Glomerular endothelial cell (primary cell): ENCODE measurements around the gene DOK6. TPM values are rescaled to one million over a fixed set of nuclear protein-coding genes. Genes with fewer than 3 reads are reported as not detected.

Source experiments
- DNase-seq: peaks from one replicate; pipeline ENCODE4 v3.0.0-alpha.2; 2011; ENCODE audit warnings: low read depth, low spot score; ENCODE audit errors: extremely low read depth
- total RNA-seq: library from RNA; depleted of rRNA; stranded (reverse); fragments of >200 nt; gene quantifications from 2 replicates; pipeline ENCODE4 v1.2.3, GENCODE V29; 2015

DOK6 gene
- total RNA-seq, 1 donor from 2014 or later = 1.2 TPM

DNA sequence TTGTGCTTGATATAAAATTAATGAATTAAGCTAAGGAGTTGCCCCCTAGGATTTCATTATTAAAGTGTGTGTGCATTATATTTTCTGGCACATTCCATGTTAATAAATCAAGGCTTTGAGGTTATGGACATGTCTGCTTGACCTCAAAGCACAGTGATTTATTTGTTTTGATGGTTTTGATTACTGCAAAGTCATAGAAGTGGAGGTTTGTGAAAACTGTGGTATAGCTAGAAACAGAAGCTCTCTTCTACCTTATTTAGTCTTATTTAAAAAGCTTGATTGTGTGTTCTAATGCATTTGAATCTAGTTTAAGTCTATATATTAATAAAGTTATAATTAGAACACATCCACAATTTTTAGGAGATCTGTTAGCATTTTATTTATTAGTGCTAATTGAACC lies 32.2 kb downstream of the DOK6 start:
- DNase-seq = no peak

- DNase-seq = no peak
Observed at GRCh38 chr18:69435000-69435399, 34.3 kb downstream of the DOK6 start.

DNA sequence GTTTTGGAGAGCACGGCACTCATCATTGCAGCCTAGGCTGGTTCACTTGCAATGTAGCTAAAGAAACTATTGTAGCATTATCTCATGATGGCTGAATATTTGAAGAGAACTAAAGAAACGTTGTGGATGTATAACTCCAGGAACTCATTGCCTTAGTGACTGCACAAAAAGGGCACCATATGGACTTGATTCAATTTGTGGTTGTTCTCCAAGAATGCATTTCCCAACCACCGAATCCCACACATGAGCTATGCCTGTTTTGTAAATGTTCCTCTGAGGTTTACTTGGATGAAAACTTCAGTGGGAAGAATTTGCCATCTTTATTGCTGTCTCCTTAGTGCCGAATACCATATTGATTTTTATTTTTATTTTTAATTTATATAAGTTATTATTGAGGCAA lies 43.5 kb downstream of the DOK6 start:
- DNase-seq = no peak

GRCh38 chr18:69447886-69448285 lies 47.2 kb downstream of the DOK6 start:
- no peak for DNase-seq

- DNase-seq = no peak
Observed at GRCh38 chr18:69455125-69455524, 54.4 kb downstream of the DOK6 start.

GRCh38 chr18:69469444-69469919 lies 68.8 kb downstream of the DOK6 start:
- no peak for DNase-seq

GRCh38 chr18:69480460-69480859 lies 79.8 kb downstream of the DOK6 start:
- no peak for DNase-seq

DNA sequence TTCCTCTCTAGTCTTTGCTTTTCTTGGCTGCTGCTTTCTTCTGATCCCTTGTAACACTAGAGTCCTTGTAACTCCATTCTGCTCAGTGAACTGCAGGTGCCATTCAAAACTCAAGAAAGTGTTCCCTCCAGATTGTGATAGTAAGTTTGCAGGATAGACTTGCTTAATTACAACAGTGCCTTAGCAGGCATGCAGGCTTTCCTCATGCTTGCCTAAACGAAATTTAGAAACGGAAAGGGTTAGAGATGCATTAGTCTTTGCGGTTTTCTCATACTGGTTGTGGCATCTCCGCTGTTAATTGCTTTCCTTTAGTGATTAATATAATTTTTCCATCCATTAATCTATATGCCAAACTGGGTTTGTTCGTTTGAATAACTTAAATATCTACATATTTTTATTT lies 82.9 kb downstream of the DOK6 start:
- DNase-seq = no peak

DNA sequence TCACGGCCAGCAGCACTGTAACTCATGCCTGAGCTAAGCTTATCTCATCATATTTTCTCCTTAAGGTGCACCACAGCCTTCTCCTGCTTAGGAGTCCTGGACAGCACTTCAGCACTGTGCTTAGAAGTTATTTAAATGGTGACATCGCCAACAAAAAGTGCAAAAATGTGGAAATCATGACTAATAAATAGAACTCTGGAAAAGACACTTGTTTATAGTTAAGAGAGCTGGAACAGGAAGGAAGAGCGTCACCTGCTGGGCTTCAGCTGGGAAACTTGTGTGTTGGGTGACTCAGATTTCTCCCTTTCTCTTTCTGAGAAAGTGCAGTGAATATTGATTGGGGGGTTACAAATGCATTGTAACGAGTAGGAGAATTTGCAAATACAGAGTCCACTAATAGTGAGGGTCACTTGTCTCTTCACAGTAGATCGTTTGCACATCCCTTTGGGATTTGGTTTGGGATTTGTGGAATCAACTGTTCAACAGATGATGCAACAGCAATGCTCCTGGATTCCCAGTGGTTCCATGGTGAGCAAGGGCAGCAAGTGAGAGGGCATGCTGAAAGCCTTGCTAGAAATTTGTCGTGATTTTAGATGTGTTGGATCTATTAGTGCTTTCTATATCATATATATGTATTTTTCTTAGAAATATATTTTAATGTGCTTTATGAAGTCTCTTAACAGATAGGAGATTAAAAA lies 84.2 kb downstream of the DOK6 start:
- peak; percentile 18 for DNase-seq

- DNase-seq = no peak
Observed at GRCh38 chr18:69487488-69488394, 87.1 kb downstream of the DOK6 start.

DNA sequence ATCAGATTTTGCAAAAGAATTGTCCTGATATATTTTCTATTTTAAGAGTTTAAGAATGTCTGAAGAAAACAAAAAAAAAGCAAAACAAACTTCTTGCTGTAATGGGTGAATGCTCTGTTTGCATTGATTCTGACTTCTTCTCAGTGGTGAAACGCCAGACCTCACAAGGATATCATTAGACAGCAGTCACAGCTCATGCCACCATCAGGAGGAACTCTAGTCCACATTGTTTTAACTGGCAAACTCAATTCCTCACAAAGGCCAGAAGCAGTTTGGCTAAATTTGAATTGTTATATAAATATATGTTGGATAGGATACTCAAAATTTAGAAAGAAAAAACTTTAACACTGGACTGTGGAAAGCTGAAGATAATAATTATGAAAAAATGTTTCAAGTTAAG lies 89.4 kb downstream of the DOK6 start:
- no peak for DNase-seq

DNA sequence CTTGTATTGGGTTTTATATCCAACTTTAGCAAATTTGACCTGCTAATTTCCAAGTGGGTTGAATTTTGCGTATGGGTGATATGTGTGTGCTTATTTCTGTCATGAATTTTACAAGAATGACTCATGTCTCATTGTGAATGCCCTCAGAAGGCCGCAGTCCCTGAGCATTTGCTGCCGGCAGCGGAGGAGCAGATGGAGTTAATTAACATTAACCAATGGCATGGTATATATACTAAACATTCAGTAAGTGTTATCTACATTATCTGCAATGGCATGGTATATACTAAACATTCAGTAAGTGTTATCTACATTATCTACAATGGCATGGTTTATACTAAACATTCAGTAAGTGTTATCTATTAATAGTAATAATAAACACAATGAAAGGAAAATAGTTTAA lies 90.1 kb downstream of the DOK6 start:
- DNase-seq = no peak

DNA sequence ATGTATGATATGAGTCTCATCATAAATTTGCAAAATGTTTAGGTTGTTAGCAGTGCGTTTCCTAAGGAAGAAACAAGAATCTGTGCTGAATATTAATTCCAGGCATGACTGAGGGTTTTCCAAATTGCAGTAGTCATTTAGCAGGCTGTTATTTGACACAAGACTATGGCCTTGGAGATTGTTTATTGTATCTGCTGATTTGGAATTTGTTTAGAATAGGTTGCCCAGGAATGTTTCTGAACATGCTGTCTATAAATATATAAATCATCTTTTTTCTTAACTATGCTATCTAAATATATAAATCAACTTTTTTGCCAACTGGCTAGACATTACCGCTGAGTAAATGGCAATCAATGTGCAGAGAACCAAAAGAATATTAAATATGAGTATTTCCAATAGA lies 90.9 kb downstream of the DOK6 start:
- no peak for DNase-seq

DNA sequence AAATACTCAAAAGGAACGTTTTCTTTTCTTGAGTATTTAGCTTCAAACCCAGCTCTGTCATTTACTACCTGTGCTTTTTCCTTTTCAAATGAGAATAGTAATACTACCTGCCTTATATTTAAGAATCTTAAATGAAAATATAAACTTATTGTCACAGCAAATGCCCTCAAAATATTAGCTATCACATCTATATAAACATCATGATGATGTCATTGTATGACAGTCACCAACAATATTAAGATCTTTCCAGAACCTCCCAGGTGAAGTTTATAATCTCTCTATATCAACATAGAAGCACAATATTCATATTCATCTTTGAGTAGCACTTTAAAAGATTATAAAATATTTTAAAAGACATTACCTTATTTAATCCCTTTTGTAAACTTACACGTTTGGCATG lies 92.2 kb downstream of the DOK6 start:
- no peak for DNase-seq

DNA sequence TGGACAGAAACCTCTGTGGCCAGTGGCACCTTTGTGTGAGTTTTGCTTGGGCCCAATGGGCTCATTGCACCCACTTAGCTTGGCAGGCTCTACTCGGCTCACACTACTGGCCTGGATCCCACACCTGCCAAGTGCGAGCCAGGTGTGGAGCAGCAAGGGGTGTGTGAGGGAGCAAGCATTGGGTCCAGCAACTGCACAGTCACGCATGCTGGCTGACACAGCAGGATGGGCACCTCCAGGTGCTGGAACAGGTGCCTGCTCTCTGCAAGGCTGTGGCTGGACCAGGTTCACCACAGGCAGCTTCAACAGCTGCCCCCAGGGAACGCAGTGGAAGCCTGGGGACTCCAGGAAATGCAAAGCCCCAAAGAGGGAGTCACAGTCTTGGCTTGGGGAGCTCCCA lies 94.2 kb downstream of the DOK6 start:
- no peak for DNase-seq

DNA sequence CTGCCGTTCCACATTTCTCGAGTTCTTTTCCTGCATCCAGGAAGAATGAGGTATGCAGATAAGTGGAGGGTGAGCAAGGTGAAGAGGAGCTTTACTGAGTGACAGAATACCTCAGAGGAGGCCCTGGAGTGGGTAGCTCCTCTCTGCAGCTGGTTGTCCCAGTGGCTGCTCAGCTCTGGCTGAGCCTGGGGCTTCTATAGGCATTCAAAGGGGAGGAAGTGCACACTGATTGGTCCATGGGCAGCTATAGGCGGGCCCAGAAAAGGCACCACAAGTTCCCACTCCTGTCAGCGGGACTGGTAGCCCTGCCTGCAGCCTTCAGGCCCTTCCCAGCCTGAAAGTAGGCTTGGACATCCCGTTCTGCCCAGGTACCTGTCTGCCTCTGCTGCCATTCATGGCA lies 94.7 kb downstream of the DOK6 start:
- DNase-seq = no peak

- no peak for DNase-seq
Observed at GRCh38 chr18:69495841-69496533, 95.3 kb downstream of the DOK6 start.

- no peak for DNase-seq
Observed at GRCh38 chr18:69518989-69519388, 118.3 kb downstream of the DOK6 start.

DNA sequence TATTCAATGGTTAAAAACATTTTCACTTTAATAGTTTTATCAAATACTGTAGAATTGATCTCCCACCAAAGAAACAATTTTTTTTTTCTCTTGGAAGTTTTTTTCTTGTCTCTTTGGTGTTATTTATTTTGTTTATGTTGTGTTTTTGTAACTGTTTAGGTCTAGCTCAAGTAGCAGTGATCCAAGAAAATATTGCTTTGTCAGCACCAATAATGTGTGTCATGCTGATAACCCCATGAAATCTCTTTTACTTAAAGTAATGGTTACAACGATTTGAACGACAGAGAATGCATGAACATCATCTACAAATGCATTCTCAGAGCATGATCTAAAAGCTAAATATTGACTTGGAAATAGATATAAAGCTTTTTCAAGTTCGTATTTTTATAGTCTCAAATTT lies 122.9 kb downstream of the DOK6 start:
- no peak for DNase-seq

DNA sequence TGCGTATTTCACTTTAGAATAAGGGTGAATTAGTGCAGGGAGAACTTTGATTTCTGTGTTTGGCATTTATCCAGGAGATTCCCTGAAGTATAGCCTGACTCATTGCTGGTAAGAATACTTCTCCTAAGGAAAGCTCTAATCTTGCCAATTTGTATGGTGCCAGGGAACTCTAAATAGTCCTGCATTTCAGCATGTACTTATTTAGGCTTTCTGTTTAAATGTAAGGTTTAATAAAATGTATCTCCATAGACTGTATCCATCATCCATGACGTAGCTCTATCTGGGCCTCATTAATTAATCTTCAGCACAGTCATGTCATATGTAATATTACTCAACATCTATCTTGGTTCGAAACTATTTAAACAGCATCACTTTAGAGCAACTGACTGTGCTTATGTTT lies 127.7 kb downstream of the DOK6 start:
- no peak for DNase-seq

DNA sequence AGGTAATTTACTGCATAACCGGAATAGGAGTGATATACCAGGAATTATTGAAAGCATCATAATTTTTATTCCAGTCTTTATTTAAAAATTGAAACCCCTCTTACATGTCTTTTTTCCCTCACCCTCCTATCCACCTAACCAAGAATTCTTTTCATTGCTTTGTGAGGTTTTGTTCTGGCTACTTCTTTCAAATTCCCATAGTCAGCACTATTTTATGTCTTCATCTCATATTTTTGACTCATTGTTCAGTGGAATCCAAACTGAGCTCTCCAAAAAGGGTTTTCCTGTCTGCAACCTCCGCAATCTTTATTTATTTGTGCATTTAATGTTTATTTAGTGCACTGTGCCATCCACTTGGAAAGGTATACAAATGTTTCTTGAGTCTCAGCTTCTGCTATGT lies 128.5 kb downstream of the DOK6 start:
- no peak for DNase-seq
